ENCODE data around the gene MED26.

The MED26 gene

DNA sequence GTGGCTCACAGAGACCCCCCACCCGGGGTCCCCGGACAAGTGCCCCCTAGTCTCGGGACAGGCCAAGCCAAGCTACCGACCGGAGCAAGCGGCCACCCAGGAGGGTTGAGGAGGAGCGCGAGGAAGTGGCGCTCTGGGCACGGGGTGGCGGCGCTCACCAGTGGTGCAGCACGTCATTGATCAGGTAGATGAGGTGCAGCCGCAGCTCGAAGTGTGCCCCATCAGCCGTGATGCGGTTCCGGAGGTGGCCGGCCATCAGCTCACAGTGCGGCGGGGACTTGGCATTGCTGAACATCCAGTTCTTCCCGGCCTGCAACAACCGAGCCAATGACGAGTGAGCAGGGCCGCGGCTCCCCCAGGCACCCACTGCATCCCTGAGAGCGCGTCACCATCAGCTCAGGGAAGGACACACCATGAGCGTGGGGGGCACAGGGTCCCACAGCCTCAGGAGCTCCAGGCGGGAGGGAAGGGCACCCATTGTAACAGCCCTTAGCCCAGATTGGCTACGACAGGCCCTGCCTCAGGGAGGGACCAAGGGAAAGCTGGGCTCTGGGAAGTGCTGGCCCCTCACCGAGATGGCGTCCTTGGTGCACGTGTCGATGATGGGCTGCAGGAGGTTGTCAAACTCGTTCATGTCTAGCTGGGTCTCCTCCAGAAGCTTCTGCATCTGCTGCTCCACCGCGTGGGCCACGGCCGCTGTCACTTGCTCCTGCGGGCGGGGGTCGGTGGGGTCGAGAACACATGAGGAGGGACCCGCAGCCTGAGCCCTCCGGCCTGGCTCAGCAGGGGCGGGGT is 95.4 kb downstream of the MED26 start:
- DNase-seq (ENCODE audit: low read depth in 2 of 2): no peak
- TF ChIP-seq, protein P1, sequence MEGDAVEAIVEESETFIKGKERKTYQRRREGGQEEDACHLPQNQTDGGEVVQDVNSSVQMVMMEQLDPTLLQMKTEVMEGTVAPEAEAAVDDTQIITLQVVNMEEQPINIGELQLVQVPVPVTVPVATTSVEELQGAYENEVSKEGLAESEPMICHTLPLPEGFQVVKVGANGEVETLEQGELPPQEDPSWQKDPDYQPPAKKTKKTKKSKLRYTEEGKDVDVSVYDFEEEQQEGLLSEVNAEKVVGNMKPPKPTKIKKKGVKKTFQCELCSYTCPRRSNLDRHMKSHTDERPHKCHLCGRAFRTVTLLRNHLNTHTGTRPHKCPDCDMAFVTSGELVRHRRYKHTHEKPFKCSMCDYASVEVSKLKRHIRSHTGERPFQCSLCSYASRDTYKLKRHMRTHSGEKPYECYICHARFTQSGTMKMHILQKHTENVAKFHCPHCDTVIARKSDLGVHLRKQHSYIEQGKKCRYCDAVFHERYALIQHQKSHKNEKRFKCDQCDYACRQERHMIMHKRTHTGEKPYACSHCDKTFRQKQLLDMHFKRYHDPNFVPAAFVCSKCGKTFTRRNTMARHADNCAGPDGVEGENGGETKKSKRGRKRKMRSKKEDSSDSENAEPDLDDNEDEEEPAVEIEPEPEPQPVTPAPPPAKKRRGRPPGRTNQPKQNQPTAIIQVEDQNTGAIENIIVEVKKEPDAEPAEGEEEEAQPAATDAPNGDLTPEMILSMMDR (IDR thresholded peaks at IDR 0.05; ENCODE audit: low read depth, low read length): no peak
- no peak overlapping the region for H3K4me3 ChIP-seq (replicated peaks in 1 of 2; ENCODE audit: low read depth in 2 of 2, low read length in 2 of 2)

DNA sequence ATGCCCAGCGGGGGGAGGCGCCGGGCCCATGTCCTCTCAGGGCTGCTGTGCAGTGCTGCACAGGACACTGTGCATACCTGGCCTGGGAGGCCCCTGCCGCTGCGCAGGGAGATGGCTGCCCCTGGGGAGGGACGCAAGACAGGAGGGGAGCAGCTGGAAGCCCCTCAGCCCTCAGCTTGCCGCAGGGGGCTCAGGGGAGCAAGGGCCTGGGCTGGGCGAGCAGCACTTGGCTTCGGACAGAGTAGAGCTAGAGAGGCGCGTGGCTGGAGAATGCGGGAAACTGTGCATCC is 96.7 kb downstream of the MED26 start:
- H3K4me3 ChIP-seq (replicated peaks in 1 of 2; ENCODE audit: low read depth in 2 of 2, low read length in 2 of 2): no peak overlapping the region
- TF ChIP-seq, protein P1 (IDR thresholded peaks at IDR 0.05; ENCODE audit: low read depth, low read length): no peak
- no peak for DNase-seq (ENCODE audit: low read depth in 2 of 2)

DNA sequence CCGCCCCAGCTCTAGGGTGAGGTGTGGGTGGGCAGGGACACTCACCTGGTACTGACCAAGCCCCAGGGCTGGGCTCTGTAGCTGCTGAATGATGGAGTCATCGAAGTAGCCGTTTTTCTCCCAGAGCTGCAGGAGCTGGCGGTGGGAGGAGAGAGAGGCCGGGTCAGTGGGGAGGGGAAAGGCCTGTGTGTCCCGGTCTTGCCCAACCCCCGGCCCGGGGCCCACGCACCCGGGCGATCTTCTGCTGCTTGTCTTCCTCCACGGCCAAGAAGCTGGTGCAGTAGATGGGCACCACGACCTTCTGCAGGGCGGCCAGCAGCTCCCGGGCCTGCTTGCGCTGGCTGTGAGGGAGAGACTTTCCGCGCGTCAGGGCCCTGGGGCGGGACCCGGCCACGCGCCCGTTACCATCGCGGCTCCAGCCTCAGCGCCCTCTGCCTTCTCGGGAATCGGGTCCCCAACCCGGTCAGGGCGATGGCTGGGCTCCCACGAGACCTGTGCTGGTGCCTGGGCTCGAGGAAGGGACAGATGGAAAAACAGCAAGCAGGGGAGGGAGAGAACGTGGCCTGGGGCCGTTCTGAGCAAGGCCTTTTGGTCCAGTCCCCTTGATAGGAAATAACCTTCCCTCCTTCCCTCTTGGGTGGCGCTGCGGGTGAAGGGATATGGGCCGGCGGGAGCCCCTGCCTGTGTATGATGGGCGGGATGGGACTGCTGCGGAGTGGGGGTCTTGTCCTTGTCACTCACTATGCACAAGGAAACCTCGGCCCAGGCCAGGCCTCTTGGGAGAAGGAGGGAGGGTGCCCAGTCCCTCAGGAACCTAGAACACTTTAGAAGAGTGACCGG is 97.2 kb downstream of the MED26 start:
- TF ChIP-seq, protein P1 (IDR thresholded peaks at IDR 0.05; ENCODE audit: low read depth, low read length): no peak
- DNase-seq (ENCODE audit: low read depth in 2 of 2): no peak
- no peak overlapping the region for H3K4me3 ChIP-seq (replicated peaks in 1 of 2; ENCODE audit: low read depth in 2 of 2, low read length in 2 of 2)

DNA sequence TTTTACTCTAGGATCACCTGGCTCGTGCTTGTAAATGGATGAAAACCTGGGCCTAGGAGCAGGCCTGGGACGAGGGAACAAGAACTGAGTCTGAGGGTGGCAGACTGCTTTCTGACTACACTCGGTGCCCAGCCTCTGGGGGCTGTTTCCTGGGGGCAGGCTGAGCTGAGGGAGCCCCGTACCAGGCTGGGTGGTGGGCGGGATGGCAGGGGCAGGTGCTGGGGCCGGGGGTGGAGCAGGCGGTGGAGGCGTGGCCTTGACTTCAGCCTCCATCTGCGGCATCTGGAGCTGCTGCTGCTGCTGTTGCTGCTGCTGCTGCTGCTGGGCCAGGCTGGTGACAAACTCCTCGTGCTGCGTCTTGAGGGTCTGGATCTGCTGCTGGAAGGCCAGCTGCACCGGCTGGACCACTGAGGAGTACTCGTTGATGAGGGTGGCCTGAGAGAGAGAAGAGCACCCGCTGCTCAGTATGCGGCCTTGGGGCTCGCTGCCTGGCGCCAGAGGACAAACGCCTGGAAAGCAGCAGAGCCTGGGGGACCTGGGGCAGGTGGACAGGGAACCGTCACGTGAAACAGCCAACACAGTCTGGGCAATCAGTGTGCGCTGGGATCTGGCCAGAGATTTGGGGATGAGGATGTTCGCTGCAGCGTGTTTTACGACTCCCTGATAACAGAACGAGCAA is 98.4 kb downstream of the MED26 start:
- H3K4me3 ChIP-seq (replicated peaks in 1 of 2; ENCODE audit: low read depth in 2 of 2, low read length in 2 of 2): no peak overlapping the region
- no peak for DNase-seq (ENCODE audit: low read depth in 2 of 2)
- TF ChIP-seq, protein P1 (IDR thresholded peaks at IDR 0.05; ENCODE audit: low read depth, low read length): no peak

DNA sequence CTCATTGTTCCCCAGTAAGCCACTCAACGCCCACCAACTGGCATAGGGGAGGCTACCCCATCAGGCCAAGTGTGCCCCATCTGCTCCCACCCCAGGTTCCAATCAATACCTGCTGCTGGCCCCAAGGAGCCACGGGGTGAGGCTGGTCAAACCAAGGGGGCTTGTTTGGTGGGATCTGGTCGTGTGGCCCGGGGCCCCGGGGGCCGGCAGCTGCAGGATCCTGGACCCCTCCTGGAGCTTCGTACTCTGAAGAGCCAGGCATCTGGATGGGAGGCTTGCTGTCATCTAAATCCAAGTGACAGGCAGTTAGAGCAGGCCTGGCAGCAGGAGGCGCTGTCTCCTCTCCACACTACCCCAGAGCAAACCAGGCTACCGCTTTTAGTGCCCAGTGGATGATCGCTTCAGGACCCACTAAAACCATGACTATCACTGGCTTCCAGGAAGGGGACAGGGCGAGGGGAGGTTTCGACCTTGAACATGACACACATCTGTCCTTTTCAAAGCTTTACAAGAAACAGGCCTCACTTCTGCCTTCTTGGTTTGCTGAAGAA is 100.0 kb downstream of the MED26 start:
- TF ChIP-seq, protein P1 (IDR thresholded peaks at IDR 0.05; ENCODE audit: low read depth, low read length): peak; percentile 51
- DNase-seq (ENCODE audit: low read depth in 2 of 2): peak; percentile 16 to 32
- H3K4me3 ChIP-seq (replicated peaks in 1 of 2; ENCODE audit: low read depth in 2 of 2, low read length in 2 of 2): no peak overlapping the region

DNA sequence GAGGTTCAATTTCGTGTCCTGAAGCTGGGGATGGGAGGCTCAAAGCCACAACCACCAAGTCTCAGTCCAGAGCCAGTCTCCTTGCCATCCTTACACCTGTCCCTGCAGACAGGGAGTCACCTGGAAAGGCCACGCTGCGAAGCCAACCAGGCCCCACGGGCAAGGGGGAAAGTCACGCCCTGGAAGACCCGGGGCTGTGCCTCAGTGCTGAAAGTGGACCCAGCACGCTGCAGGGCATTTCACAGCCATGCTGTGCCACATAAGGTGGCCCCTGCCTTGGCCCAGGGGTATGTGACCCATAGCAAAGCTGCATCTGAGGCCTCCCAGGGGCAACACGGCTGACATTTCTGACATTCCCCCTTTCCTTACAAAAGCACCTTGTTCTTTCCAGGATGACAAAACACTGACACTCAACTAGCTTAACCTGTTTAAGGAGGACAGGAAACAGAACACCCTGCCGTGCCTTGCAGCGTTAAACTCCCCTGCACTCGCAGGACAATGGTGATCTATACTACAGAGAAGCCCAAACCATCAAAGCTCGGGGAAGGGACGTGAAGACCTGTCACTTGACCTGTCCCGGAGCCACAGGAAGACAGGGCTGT is 100.6 kb downstream of the MED26 start:
- no peak overlapping the region for H3K4me3 ChIP-seq (replicated peaks in 1 of 2; ENCODE audit: low read depth in 2 of 2, low read length in 2 of 2)
- DNase-seq (ENCODE audit: low read depth in 2 of 2): no peak
- TF ChIP-seq, protein P1 (IDR thresholded peaks at IDR 0.05; ENCODE audit: low read depth, low read length): no peak

All from cardiac fibroblast (primary cell).